ENCODE measurements around the gene MFSD8.
"Not testable (repeated sequence)": the region's sequence is repeated elsewhere in the genome, so short reads cannot be mapped to it uniquely, and the experiment has no call there.

The MFSD8 gene

GRCh38 chr4:127931836-127932235, 33.1 kb downstream of the MFSD8 start:
- DNase-seq: not testable (repeated sequence)

- no peak for DNase-seq
Observed at GRCh38 chr4:127930175-127930574, 34.8 kb downstream of the MFSD8 start.

- DNase-seq: not testable (repeated sequence)
Observed at GRCh38 chr4:127925720-127926119, 39.3 kb downstream of the MFSD8 start.

- DNase-seq: no peak
Observed at GRCh38 chr4:127922226-127922625, 42.7 kb downstream of the MFSD8 start.

GRCh38 chr4:127920521-127920920, 44.5 kb downstream of the MFSD8 start:
- no peak for DNase-seq

- DNase-seq: no peak
Observed at GRCh38 chr4:127917151-127917550, 47.8 kb downstream of the MFSD8 start.

GRCh38 chr4:127916512-127916911, 48.5 kb downstream of the MFSD8 start:
- no peak for DNase-seq

- DNase-seq: no peak
Observed at GRCh38 chr4:127905029-127905428, 59.9 kb downstream of the MFSD8 start.

- DNase-seq: not testable (repeated sequence)
Observed at GRCh38 chr4:127899682-127900081, 65.3 kb downstream of the MFSD8 start.

- DNase-seq: no peak
Observed at GRCh38 chr4:127896528-127896927, 68.4 kb downstream of the MFSD8 start.

GRCh38 chr4:127896069-127896468, 68.9 kb downstream of the MFSD8 start:
- DNase-seq: no peak

GRCh38 chr4:127889903-127890302, 75.1 kb downstream of the MFSD8 start:
- no peak for DNase-seq

GRCh38 chr4:127888559-127888958, 76.4 kb downstream of the MFSD8 start:
- DNase-seq: no peak

GRCh38 chr4:127881563-127881864, 83.5 kb downstream of the MFSD8 start:
- DNase-seq: no peak

- peak; percentile 97 for DNase-seq
Observed at GRCh38 chr4:127880763-127881562, 84.0 kb downstream of the MFSD8 start, which contains the start of gene PLK4. TSS of gene PLK4 (plus strand) at chr4:127880893. CDS start at chr4:127881135, 242 bp downstream.

- DNase-seq: no peak
Observed at GRCh38 chr4:127875791-127876190, 89.2 kb downstream of the MFSD8 start.

- no peak for DNase-seq
Observed at GRCh38 chr4:127870688-127871087, 94.3 kb downstream of the MFSD8 start.

GRCh38 chr4:127870281-127870680, 94.7 kb downstream of the MFSD8 start:
- no peak for DNase-seq

GRCh38 chr4:127868196-127868595, 96.8 kb downstream of the MFSD8 start:
- DNase-seq: no peak

All from CD4-positive, alpha-beta T cell treated with Interleukin-15 for 1 hour (primary cell).